Measurements from ENCODE around the gene MLLT10. TPM values are rescaled to one million over a fixed set of nuclear protein-coding genes. Genes with fewer than 3 reads are reported as not detected.

The MLLT10 gene
- total RNA-seq, 1 experiment from 2014 or later = 45.2 TPM

DNA sequence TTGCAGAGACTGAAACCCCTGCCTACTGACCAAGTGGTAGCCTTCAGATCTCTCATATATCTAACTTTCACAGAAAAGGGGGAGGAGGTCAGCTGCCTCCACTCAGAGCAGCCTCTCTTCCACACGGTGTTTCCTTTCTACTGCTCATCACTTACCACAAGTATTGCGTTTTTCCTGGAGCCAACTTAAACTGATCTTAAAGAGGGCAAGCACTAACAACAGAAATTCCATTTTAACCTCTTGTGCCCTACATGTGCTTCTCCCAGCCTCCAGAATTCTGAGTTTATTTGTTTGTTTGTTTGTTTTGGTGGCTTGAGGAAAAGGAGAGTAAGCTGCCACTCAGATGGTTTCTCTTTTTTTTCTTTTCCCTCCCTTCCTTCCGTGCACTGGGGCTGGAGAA lies 27.7 kb upstream of the MLLT10 start:
- no peak overlapping the region for H3K9ac ChIP-seq (ENCODE audit: low read length)
- H2AFZ ChIP-seq (ENCODE audit: low read depth, low read length, poor library complexity, severe bottlenecking) = no peak overlapping the region
- intact Hi-C loops (cut with micrococcal nuclease) = no loop called here
- POLR2A ChIA-PET = no interaction called here
- H3K9me2 ChIP-seq (ENCODE audit: insufficient read depth) = no peaks in the 10 kb centered on the region
- CTCF ChIA-PET = no interaction called here
- no peak overlapping the region for H3K4me3 ChIP-seq (replicated peaks in 1 of 2; ENCODE audit: low read depth in 1 of 2, low read length in 2 of 2)
- H4K20me1 ChIP-seq (ENCODE audit: insufficient read depth) = no peaks in the 10 kb centered on the region
- no TSS peak for BruUV-seq (replicated peaks)
- DNase-seq (ENCODE audit: low read depth, low spot score) (no peak), ATAC-seq (no peak)
- H3K4me1 ChIP-seq (ENCODE audit: control insufficient read depth in 1 of 2, insufficient read depth in 2 of 2, low read length in 2 of 2) = no peaks in the 10 kb centered on the region
- TF ChIP-seq YY1 (IDR thresholded peaks at IDR 0.05; ENCODE audit: extremely low read depth, insufficient replicate concordance, low read depth, low read length) (no peak), ZNF274 (IDR thresholded peaks at IDR 0.05; ENCODE audit: low read depth, low read length) (no peak), RAD21 (IDR thresholded peaks at IDR 0.05; ENCODE audit: low read depth) (no peak), CBX3 (IDR thresholded peaks at IDR 0.05; ENCODE audit: low read depth) (no peak), ZFX (IDR thresholded peaks at IDR 0.05) (no peak), SIN3A (IDR thresholded peaks at IDR 0.05; ENCODE audit: low read depth) (no peak), POLR2AphosphoS5 (IDR thresholded peaks at IDR 0.05; ENCODE audit: low read depth, low read length) (no peak), JUND (IDR thresholded peaks at IDR 0.05) (no peak), EGR1 (IDR thresholded peaks at IDR 0.05; ENCODE audit: low read depth) (no peak), FOSL1 (IDR thresholded peaks at IDR 0.05; ENCODE audit: low read depth) (no peak), POLR2A (IDR thresholded peaks at IDR 0.05; ENCODE audit: borderline replicate concordance, extremely low read depth, insufficient read depth, insufficient read length) (no peak)
- TF ChIP-seq, protein P1, sequence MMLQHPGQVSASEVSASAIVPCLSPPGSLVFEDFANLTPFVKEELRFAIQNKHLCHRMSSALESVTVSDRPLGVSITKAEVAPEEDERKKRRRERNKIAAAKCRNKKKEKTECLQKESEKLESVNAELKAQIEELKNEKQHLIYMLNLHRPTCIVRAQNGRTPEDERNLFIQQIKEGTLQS (IDR thresholded peaks at IDR 0.05) = no peak
- TF ChIP-seq, protein P2, sequence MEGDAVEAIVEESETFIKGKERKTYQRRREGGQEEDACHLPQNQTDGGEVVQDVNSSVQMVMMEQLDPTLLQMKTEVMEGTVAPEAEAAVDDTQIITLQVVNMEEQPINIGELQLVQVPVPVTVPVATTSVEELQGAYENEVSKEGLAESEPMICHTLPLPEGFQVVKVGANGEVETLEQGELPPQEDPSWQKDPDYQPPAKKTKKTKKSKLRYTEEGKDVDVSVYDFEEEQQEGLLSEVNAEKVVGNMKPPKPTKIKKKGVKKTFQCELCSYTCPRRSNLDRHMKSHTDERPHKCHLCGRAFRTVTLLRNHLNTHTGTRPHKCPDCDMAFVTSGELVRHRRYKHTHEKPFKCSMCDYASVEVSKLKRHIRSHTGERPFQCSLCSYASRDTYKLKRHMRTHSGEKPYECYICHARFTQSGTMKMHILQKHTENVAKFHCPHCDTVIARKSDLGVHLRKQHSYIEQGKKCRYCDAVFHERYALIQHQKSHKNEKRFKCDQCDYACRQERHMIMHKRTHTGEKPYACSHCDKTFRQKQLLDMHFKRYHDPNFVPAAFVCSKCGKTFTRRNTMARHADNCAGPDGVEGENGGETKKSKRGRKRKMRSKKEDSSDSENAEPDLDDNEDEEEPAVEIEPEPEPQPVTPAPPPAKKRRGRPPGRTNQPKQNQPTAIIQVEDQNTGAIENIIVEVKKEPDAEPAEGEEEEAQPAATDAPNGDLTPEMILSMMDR (IDR thresholded peaks at IDR 0.05 in 2 of 3, conservative IDR thresholded peaks at IDR 0.05 in 1 of 3; ENCODE audit: borderline replicate concordance in 1 of 3, insufficient read depth in 1 of 3, low read depth in 2 of 3, low read length in 2 of 3) = no peak
- TF ChIP-seq, protein P3, sequence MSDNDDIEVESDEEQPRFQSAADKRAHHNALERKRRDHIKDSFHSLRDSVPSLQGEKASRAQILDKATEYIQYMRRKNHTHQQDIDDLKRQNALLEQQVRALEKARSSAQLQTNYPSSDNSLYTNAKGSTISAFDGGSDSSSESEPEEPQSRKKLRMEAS (IDR thresholded peaks at IDR 0.05) = no peak
- TF ChIP-seq, protein P4, sequence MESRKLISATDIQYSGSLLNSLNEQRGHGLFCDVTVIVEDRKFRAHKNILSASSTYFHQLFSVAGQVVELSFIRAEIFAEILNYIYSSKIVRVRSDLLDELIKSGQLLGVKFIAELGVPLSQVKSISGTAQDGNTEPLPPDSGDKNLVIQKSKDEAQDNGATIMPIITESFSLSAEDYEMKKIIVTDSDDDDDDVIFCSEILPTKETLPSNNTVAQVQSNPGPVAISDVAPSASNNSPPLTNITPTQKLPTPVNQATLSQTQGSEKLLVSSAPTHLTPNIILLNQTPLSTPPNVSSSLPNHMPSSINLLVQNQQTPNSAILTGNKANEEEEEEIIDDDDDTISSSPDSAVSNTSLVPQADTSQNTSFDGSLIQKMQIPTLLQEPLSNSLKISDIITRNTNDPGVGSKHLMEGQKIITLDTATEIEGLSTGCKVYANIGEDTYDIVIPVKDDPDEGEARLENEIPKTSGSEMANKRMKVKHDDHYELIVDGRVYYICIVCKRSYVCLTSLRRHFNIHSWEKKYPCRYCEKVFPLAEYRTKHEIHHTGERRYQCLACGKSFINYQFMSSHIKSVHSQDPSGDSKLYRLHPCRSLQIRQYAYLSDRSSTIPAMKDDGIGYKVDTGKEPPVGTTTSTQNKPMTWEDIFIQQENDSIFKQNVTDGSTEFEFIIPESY (IDR thresholded peaks at IDR 0.05; ENCODE audit: extremely low read depth, insufficient replicate concordance, low read length) = no peak
- no peaks in the 10 kb centered on the region for H3K79me2 ChIP-seq (ENCODE audit: insufficient read depth, low read length)
- no peak overlapping the region for H3K27ac ChIP-seq (ENCODE audit: low read depth, low read length)
- H3K36me3 ChIP-seq (ENCODE audit: control insufficient read depth in 1 of 2, insufficient read depth in 2 of 2, low read length in 2 of 2) = no peaks in the 10 kb centered on the region
- no peak overlapping the region for H3K4me2 ChIP-seq (ENCODE audit: low read length)
- RAD21 ChIA-PET (ENCODE audit: low non-redundant PET in 1 of 2, low total read pairs in 2 of 2, uncharacterized antibody in 2 of 2, unreplicated experiment in 2 of 2) = interaction anchor here in 1 of 2 experiments (0.6 kb wide), 1 partner anchor 18 kb away, joined by 3 read pairs; no protein-coding TSS in a partner anchor
- no peaks in the 10 kb centered on the region for H3K27me3 ChIP-seq (ENCODE audit: insufficient read depth, low read length)
- H3K9me3 ChIP-seq (ENCODE audit: control insufficient read depth in 1 of 2, insufficient read depth in 1 of 2, low read depth in 1 of 2, low read length in 2 of 2) = no peaks in the 10 kb centered on the region
